Kasumi-1 (cell line): ENCODE data around the gene KCNIP1.
A peak's percentile ranks its signal among the peaks of the same experiment; 100 is the strongest.

ENCODE experiments used
- DNase-seq, 2 experiments: peaks; one replicate each; lab custom pipeline; 2025; lab: John Stamatoyannopoulos, UW

KCNIP1 gene

DNA sequence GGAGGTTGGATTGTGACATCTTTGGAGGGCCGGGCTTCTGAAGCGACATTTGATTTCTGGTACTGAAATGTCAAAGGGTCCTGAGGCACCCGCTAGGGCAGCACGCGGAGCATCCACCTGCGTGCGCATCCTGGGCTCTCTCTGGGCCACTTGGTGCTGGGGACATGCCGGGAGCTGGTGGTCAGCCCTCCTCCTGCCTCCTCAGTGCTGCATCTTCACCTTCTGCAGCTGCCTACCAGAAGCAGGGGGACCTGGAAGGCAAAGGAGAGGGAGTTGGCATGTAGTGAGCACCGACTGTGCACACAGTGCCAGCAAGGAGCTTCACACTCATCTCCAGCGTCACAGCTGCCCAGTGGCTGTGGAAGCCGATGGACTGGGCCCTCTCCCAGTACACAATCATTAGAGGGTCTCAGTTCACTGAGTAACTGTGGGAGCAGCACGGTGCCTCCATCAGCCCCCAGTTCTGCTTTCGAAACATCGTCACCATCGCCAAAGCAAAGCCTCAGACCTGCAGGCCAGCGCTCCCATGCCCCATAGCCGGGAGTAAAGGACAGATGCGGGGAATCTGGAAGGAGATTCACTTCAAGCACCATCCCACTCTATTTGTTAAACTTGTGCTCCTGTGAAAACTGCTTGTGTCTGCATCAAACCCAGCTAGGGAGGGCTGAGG lies 138.4 kb downstream of the KCNIP1 start:
- no peak for DNase-seq

DNA sequence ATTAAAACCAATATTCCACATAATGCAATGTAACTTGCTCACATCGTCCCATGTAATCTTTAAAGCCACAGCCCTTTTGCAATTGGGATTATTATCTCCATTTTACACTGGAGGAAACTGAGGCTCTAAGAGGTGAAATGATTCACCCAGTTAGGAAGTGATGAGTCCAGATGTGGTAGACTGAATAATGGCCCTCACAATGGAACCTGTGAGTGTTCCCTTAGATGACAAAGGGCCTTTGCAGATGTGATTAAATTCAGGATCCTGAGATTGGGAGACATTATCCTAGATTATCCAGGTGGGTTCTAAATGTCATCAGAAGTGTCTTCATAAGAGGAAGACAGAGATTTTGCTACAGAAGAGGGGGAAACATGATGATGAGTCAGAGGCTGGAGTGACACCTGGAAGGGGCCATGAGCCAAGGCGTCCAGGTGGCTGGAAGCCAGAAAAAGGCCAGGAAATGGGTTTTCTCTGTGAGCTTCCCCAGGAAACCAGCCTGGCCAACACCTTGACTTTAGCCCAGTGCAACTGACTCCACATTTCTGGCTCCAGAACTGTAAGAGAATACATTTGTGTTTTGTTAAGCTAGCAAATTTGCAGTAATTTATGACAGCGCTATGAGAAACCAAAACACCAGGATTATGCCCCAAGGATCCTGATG lies 139.1 kb downstream of the KCNIP1 start:
- DNase-seq, result no peak

DNA sequence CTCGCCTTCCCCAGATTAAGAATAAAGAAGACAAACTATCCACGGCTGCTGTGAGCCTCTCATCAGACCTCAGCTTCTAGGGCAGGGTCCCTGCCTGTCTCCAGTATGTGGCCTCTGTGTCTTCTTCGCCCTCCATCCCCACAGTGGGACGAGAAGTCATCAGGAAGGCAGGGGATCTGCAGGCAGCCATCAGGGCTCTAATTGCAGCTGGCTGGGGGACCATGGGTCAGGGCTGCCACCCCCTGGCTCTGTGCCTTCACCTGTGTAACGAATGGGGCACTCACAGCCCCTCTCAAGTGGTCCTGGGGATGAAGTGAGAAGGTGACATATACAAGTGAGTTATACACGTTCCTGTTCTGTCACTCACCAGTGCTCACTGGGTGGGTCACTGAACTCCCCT lies 139.8 kb downstream of the KCNIP1 start:
- no peak for DNase-seq

DNA sequence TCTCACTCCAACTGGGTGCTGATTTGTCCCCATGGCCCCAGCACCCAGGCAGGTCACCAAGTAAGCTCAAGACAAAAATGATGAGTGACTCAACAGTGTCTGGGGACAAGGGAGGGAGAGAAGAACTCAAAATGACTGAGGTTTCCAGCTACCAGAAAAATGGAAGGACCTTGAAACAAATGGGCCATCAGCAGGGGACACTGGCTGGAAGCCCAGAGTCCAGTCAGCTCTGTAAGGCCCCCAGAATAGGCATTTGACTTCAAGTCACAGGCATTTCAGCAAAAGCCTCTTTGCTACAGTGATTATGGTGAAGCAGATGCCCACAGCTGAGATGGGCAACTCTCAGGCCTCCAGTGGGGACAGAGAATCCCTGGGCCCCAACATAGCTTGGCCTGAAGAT lies 140.7 kb downstream of the KCNIP1 start:
- no peak for DNase-seq

DNA sequence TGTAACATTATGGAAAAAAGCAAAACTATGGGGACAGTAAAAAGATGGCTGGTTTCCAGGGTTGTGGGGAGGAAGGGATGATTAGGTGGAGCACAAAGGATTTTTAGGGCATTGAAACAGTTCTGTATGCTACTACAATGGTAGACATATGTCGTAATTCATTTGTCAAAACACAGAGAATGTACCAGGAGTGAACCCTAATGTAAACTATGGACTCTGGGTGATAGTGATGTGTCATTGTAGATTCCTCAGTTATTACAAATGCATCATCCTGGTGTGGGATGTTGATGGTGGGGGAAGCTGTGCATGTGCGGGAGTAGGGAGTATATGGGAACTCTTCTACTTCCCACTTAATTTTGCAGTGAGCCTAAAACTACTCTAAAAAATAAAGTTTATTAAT lies 144.7 kb downstream of the KCNIP1 start:
- no peak for DNase-seq

DNA sequence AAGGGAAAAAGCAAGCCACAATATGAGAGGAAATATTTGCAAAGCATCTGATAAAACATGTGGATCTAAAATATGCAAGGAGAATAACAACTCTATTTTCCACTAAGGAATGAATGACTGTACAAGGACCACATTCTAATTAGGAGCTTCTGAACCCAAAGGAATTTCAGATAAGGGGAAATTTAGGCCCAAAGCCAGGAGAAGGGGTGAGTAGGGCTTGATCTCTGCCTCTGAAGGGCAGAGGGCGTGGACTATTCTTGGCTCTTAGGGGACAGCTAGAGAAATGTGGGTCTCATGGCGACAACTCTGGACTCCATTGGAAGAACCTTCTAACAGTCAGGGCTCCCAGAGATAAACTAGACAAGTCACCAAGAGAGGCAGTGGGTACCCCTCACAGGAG lies 147.0 kb downstream of the KCNIP1 start:
- DNase-seq, result no peak

DNA sequence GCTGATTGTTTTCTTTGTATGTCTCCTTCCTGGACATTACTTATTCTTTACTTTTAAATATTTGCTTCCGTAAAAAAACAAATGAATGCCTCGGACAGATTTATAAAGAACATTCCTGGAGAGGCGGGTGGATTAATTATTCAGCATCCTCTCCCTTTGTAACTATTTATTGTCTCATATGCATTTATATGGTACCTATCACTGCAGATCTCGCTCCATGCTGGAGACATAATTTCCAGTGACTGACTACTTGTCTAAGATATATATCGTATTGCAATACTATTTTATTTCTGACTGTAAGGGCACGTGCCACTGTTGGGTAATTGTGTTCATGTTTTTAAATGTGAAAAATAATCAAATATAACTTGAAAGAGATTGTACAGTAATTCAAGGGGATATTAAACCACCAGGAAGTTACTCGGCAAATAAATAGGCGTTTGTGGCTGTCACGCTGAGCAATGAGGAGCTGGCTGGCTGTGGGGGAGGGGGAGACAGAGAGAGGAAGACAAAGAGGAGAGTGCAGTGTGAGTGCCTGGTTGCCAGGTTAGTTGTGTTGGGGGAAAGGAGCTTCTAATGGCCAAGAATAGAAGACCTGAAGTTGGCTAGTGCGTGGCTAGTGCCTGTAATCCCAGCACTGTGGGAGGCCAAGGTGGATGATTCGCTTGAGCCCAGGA lies 147.9 kb downstream of the KCNIP1 start:
- no peak for DNase-seq

DNA sequence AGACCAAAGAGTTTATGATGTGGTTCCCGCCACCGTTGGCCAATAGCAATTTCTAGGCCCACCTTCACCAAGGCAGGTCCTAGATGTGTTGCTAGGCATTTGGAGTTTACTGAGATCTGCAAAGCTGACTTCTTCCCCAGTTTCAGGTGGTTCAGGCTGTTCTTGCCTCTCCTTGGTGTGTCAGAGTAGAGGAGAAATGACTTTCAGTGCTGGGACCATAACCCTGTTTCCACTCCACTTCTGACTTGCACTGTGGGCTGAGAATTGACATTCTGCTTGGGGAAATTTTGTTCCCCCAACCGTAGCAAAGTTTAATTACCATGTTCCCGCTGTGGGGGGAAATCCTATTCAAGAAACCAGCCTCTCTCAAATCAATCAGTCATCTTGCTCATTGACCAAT lies 151.7 kb downstream of the KCNIP1 start:
- DNase-seq, result no peak

DNA sequence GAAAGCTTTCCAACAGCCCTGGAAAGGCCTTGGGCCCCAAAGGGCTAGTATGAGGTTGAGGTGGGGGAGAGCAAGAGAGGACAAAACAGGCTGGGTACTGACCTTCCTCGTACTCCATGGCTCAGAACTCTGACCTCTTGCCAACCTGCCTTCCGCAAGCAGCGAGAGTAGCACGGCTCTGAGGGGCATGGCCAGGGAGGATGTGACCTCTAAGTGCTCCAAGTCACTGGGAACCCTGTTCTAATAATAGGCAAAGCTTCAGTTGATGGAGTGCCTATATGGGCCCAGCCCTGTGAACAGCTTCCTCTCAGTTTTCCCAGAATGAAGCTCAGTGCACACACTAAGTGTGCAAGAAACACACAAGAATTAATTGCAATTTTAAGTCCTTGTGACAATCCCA lies 152.1 kb downstream of the KCNIP1 start:
- DNase-seq, result no peak

DNA sequence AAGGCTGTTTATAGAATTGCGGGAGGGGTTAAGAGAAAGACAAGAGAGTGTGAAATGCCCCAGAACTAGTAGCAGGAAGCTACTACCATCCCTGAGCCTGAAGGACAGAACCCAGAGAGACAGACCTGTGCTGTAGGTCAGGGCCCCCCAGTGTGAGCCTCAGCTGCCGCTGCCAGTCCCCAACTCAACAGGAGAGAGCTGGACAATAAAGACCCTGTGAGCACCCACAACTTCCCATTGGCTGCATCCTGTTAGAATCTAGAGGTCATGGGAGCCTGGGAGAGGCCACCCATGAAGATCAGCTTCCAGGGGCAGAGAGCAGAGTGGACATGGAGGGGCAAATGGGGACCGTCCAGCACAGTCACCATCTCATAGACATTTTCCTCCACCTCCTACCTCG lies 152.5 kb downstream of the KCNIP1 start:
- DNase-seq, result no peak

DNA sequence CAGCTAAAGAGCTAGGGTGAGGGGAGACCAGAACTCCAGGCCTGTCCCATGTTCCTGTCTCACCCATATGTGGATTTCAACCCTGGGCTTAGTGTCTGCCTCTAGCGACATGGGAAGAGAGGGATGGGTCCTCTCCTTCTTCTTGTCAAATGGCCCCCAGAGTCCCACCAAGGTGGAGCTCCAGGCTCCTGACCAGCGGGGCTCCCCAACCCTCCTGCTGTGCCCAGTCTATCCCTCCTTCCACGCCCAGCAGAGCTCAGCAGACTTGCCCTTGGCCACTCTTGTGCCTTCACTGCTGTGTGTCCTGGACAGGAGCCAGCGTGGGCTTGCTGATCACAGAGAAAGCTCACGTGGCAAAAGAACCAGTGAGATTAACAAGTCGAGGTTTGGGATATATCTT lies 156.7 kb downstream of the KCNIP1 start:
- no peak for DNase-seq

DNA sequence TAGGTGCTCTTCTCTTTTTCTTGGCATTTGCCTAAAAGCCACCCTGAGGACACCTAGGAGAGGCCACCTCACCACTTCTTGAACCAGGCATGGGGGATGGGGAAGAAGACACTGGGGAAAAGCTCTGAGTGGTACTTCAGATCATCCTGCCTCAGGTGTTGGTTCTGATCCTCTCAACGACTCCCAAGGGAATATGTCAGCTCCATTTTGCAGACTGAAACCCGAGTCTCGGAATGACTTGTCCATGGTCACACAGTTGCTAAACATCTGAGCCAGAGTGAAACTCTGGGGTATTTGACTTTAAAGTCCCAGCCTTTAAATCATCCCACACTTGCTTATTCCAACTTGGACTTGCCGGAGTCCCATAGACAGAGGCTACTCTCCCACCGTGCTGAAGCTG lies 159.1 kb downstream of the KCNIP1 start:
- DNase-seq, result no peak

DNA sequence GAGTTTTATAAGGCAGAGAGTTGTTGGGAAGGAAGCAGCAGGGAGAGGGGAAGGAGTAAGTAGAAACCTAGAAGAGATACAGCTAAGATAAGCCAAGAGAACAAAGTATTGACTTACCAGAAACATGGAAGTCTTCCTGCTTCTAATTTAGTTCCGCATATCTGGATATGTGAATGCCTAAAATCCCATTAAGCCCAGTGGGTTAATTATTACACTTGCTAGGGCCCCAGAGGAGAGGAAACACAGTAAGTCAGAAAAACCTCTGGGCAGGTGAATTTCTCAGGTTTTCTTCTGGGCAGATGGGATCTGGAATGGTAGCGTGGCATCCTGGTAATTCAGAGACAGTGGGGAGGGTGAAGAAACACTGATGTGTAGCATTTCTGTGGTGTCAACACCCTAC lies 175.0 kb downstream of the KCNIP1 start:
- DNase-seq, result no peak

DNA sequence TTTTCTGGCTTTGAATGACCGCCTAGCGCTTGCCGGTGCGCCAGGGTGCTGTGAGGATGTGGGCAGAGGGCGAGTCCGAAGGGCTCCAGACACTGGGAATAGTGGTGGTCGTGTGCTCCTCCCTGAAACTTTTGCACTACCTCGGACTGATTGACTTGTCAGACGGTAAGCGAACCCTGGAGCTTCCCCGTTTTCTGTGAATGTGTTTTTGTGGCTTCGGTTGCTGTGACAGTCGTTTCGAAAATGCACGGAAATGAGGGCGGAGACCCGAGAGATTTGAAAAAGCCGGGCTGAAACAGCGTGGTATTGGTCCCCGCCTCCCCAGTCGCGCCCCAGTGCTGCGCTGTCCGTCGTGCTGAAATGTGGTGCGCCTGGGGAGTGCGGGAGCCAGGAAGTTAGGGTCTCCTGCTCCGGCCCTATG lies 177.2 kb downstream of the KCNIP1 start:
- DNase-seq, result peak; percentile 81 to 85

DNA sequence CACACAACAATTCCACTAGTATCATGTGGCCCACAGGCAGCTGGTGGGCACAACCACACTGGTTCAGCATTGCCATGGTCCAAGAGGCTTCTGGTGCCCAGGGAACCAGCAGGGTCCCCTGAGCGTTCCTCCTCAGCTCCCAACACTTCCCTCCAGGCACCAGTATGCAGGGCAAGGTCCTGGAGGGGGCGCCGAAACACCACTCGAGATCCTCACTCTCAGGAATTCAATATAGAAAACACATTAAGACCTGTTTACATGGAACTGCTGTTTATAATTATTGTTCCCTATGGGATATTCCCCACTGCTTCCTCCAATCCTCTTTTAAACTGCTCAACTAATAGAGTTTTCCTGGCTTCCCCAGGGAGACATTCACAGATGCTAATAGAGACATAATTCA lies 187.8 kb downstream of the KCNIP1 start:
- no peak for DNase-seq

DNA sequence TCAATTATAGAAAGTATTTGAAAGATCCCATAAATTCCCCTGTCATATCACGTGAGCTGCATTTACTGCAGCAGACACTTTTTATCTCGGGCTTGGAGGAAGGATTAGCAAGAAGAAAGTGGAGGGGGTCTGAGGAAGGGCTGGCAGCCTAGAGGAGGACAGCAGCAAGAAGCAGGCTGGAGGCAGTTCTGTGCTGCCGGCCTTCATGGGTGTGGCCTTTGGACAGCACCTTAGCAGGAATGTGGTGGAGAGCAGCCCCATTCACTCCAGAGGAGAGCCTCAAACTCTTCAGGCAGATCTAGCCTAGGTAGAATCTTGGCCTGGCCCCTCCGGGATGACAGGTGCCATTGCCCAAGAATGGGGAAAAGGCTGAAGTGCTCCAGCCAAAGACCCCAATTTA lies 189.9 kb downstream of the KCNIP1 start:
- DNase-seq, result no peak

DNA sequence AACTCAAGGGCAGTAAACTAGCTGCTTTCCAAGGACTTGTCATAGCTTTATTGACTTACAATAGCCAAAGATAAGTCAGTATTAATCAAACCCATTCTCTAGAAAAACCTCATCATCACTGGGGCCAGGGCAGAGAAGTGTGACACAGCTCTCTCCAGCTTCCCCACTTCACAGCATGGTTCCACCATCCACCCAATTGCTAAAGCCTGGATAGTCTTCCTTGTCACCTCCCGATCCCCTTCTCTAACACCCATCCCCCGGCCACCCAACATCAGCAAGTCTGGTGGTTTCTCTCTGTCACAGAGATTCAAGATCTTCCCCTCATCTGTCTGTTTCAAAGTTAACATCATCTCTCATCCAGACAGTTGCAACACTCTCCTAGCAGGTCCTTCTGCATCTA lies 191.1 kb downstream of the KCNIP1 start:
- DNase-seq, result no peak

DNA sequence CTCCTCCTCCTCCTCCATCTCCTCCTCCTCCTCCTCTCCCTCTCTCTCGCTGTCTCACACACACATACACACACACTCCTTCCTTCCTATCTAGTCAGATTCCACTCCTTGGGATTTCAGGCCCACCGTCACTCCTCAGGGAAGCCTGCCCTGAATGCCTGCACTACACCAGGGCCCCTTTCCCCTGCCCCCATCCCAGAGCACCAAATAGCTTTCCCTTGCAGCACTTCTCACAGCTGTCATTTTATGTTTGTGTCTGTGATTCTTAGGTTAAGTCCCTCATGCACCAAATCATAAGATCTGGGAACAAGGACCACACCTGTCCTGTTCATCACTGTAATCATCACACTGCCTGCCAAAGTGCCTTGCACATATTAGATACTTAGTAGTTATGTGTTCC lies 193.2 kb downstream of the KCNIP1 start:
- DNase-seq, result no peak

DNA sequence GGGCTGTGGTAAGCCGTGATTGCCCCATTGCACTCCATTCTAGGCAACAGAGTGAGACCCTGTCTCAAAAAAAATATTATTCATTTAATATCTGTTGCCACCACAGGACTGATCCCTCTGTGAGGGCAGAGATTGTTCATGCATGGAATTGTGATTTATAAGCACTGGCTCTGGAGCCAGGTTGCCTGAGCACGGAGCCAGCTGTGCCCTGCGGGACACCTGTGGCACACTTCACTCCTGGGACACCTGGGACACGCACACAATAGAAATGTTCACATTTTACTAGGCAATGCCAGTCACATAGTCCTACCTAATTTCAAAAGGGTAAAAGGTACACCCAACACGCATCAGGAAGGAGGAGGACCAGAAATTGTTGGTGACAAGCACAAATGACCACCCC lies 196.7 kb downstream of the KCNIP1 start:
- DNase-seq, result no peak

DNA sequence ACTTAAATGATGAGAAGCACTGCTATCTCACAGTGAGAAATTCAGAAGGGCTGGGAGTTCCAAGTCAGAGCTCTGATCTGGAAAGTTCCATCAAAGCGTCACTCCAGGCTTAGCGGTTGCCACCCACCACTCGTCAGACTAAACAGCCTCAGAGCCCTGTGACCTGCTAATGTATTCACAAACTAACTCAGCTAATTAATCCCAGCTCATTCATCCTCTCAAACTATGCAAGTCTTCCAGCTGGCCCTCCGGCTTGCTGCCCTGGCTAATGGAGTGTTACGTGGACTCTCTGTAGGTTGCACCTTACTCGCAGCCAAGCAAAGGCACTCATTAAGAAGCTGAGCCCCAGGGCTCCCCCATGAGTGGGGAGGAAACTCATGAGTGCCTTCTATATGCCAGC lies 197.5 kb downstream of the KCNIP1 start:
- DNase-seq, result no peak

DNA sequence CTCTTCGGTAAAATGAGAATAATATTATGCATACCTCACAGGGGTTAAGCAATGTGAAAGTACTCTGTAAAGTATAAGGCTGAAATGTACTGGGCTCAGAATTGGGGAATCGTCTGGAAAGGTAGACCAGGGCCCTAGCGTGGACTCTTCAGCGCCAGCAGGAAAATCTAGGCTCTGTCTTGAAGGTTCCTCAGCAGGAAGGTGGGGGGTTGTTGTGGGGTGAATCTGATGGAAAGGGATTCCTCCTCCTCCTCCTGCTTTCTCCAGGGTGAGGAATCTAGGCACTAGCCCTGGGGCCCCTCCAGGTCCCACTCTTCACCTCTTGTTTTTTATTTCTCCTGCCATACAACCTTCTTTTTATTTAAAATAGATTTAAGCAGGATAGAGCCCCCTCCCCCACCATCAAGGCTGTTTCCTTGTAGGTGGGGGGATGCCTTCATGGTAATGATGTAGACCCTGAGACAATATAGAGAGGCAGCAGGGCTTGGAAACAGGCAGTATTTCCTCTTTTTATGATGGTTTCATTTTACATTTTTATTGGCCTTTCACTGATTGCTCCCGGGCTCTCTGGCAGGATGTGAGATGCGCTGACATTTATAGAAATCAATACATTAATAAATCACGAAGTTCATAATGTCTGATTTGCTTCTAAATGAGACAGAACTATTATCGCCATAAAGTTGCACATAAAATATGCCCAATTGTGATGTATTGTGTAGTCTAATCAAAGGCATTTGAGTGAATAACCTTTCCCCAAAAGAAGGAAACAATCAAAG lies 200.8 kb downstream of the KCNIP1 start:
- no peak for DNase-seq

DNA sequence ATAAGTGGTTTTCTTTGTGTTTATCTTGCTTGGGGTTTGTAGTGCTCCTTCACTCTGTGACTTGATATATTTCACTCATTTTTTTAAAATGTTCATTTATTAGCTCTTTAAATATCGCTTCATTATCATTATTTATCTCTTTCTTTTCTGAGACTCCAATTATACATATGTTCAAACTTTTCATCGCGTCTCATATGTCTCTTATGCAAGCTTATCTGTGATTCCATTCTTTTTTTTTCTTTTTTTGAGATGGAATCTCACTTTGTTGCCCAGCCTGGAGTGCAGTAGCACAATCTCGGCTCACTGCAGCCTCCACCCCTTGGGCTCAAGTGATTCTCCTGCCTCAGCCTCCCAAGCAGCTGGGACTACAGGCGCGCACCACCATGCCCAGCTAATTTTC lies 205.8 kb downstream of the KCNIP1 start:
- no peak for DNase-seq

DNA sequence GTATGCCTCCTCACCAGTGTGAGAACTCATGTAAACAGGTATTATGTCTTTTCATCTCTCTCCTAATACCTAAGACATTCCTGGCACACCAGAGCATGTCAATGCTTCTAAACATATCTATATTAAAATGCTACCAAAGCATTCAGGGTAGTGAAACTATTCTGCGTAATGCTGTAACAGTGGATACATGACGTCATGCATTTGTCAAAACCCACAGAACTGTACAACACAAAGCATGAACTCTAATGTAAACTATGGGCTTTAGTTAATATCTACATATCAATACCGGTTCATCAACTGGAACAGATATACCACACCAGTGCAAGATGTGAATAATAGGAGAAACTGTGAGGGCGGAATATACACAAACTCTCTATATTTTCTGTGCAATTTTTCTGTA lies 207.5 kb downstream of the KCNIP1 start:
- no peak for DNase-seq
